Peyer's patch (tissue), 4 donors: ENCODE results near the gene RUNDC1. TPM values are rescaled to one million over a fixed set of nuclear protein-coding genes. Genes with fewer than 3 reads are reported as not detected.
"Not testable (repeated sequence)": the region's sequence is repeated elsewhere in the genome, so short reads cannot be mapped to it uniquely, and the experiment has no call there.

Experiments used
- DNase-seq, 3 donors: peaks; one replicate each; pipeline ENCODE4 v3.0.0-alpha.2; 2017 to 2019
- H3K27ac ChIP-seq, 4 donors: fragments of 200-600 bp; sonication (generic); one replicate each; pipeline ENCODE4 v1.5.1; 2016 to 2019
- H3K27me3 ChIP-seq, 2 donors: fragments of 200-600 bp; sonication (generic); one replicate each; pipeline ENCODE4 v1.5.1; 2019
- H3K36me3 ChIP-seq, 3 donors: fragments of 200-600 bp; sonication (generic); one replicate each; pipeline ENCODE4 v1.5.1; 2016 to 2019
- H3K4me1 ChIP-seq, 4 donors: fragments of 200-600 bp; sonication (generic); one replicate each; pipeline ENCODE4 v1.5.1; 2016 to 2019
- H3K4me3 ChIP-seq, 4 donors: fragments of 200-600 bp; sonication (generic); 1 replicate in 3 of 4; 2 replicates in 1 of 4; pipeline ENCODE4 v1.5.1; 2016 to 2019; ENCODE audit warnings: mild to moderate bottlenecking in 1 of 4
- H3K9me3 ChIP-seq, 4 donors: fragments of 200-600 bp; sonication (generic); one replicate each; pipeline ENCODE4 v1.5.1; 2016 to 2019; ENCODE audit warnings: mild to moderate bottlenecking in 1 of 4
- CTCF ChIP-seq, 6 experiments: fragments of 450-650 bp in 4 of 6; fragments of 200-600 bp in 2 of 6; sonication (generic) in 1 of 6; IDR thresholded peaks; one replicate each; pipeline ENCODE4 v1.5.1; 2017 to 2019; ENCODE audit warnings: antibody characterized with exemption in 6 of 6, mild to moderate bottlenecking in 3 of 6, moderate library complexity in 1 of 6
- POLR2A ChIP-seq, 2 donors: fragments of 450-650 bp; IDR thresholded peaks; one replicate each; pipeline ENCODE4 v1.5.1; 2017; ENCODE audit warnings: antibody characterized with exemption in 2 of 2, mild to moderate bottlenecking in 2 of 2, moderate library complexity in 2 of 2
- total RNA-seq, 4 donors: library from RNA; depleted of rRNA; stranded (reverse); fragments of >200 nt; gene quantifications; one replicate each; pipeline ENCODE4 v1.1.0, GENCODE V29; 2016

The RUNDC1 gene
- total RNA-seq, 4 donors from 2014 or later, result 17.2 to 37.3 (median 26.9) TPM

GRCh38 chr17:42975265-42975664 is 5.1 kb upstream of the RUNDC1 start:
- Histone ChIP-seq H3K27ac (no peak overlapping the region), H3K4me1 (peaks cover 0 to 7% (median 3%) of the 10 kb centered on the region in 4 donors), H3K9me3 (no peaks in the 10 kb centered on the region), H3K36me3 (no peaks in the 10 kb centered on the region), H3K4me3 (no peak overlapping the region), H3K27me3 (no peaks in the 10 kb centered on the region)
- TF ChIP-seq CTCF (IDR thresholded peaks at IDR 0.05) (no peak), POLR2A (IDR thresholded peaks at IDR 0.05) (no peak)
- no peak for DNase-seq

DNA sequence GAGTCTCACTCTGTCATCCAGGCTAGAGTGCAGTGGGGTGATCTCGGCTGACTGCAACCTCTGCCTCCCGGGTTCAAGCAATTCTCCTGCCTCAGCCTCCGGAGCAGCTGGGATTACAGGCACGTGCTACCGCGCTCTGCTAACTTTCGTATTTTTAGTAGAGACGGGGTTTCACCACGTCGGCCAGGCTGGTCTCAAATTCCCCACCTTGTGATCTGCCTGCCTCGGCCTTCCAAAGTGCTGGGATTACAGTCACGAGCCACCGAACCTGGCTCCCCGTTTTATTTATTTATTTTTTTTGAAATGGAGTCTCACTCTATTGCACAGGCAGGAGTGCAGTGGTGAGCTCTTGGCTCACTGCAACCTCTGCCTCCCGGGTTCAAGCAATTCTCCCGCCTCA is 4.7 kb upstream of the RUNDC1 start:
- H3K9me3 ChIP-seq, H3K27ac ChIP-seq, H3K27me3 ChIP-seq, H3K4me3 ChIP-seq, H3K4me1 ChIP-seq, H3K36me3 ChIP-seq, DNase-seq: not testable (repeated sequence)

- DNase-seq, result peak in 2 of 3 donors; percentile 53 to 75
- TF ChIP-seq POLR2A (IDR thresholded peaks at IDR 0.05) (no peak), CTCF (IDR thresholded peaks at IDR 0.05) (no peak)
- H3K27me3 ChIP-seq, result no peaks in the 10 kb centered on the region
- peaks cover 0 to 18% (median 13%) of the 10 kb centered on the region in 4 donors for H3K4me1 ChIP-seq
- H3K36me3 ChIP-seq, result no peaks in the 10 kb centered on the region
- peak within 1 kb of the TSS; percentile 77 to 87 (median 84) for H3K4me3 ChIP-seq
- no peaks in the 10 kb centered on the region for H3K9me3 ChIP-seq
- H3K27ac ChIP-seq, result peak within 1 kb of the TSS; percentile 85 to 96 (median 94)
Observed at GRCh38 chr17:42979511-42980273, 673 bp upstream of the RUNDC1 start, which contains the start of gene PTGES3L. PTGES3L (minus strand) TSS chr17:42980080; CDS start chr17:42980053, 27 bp downstream.

DNA sequence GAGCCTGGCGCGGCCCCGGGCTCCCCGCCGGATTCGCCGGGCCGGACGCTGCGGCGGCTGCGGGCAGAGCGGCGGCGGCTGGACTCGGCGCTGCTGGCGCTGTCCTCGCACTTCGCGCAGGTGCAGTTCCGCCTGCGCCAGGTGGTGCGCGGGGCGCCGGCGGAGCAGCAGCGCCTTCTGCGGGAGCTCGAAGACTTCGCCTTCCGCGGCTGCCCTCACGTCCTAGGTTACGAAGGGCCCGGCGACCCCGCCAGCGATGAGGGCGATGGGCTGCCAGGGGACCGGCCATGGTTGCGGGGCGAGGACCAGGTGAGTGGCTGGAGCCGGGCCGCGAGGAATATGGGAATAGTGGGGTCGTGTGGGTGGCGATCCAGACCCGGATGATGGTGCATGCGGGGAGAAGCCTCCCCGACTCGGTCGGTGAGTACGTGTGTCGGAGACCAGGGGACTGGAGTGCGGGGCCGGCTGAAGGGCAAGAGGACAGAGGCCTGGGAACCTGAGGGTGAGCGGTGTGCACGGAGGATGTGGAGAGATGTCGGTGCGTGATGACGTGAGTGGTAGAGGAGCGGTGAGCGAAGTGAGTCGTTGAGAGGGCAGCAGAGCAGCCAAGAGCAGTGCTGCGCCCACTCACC is 517 bp downstream of the RUNDC1 start:
- H3K27ac ChIP-seq, result peak overlapping the region; percentile 85 to 96 (median 94)
- H3K4me1 ChIP-seq, result peaks cover 0 to 18% (median 16%) of the 10 kb centered on the region in 4 donors
- H3K36me3 ChIP-seq, result peaks cover 0 to 5% (median 0%) of the 10 kb centered on the region in 3 donors
- H3K27me3 ChIP-seq, result no peaks in the 10 kb centered on the region
- H3K4me3 ChIP-seq, result peak overlapping the region; percentile 77 to 87 (median 84)
- TF ChIP-seq POLR2A (IDR thresholded peaks at IDR 0.05) (peak in 1 of 2 donors; percentile 20), CTCF (IDR thresholded peaks at IDR 0.05) (peak in 5 of 6 experiments; percentile 0 to 62 (median 55))
- no peaks in the 10 kb centered on the region for H3K9me3 ChIP-seq
- peak; percentile 76 to 82 (median 78) for DNase-seq

- Histone ChIP-seq H3K9me3 (no peaks in the 10 kb centered on the region), H3K27me3 (no peaks in the 10 kb centered on the region), H3K27ac (no peak overlapping the region)
Observed at GRCh38 chr17:42982266-42982665, 1.9 kb downstream of the RUNDC1 start.

More at GRCh38 chr17:42982266-42982665, 1.9 kb downstream of the RUNDC1 start:
- Histone ChIP-seq H3K4me3 (no peak overlapping the region), H3K36me3 (peaks cover 0 to 18% (median 0%) of the 10 kb centered on the region in 3 donors), H3K4me1 (peaks cover 0 to 20% (median 16%) of the 10 kb centered on the region in 4 donors)
- no peak for DNase-seq
- TF ChIP-seq CTCF (IDR thresholded peaks at IDR 0.05) (no peak), POLR2A (IDR thresholded peaks at IDR 0.05) (no peak)
